ACC112 (cell line): Measurements from ENCODE around the gene TFG.

Experiments used
- H2AFZ ChIP-seq: fragments of 200-600 bp; sonication (generic); one replicate; pipeline ENCODE4 v1.6.0; 2017; ENCODE audit warnings: antibody characterized with exemption, low read length; ENCODE audit not compliant: unreplicated experiment
- H3K27ac ChIP-seq: fragments of 200-600 bp; sonication (generic); 2 replicates; pipeline ENCODE4 v1.5.1; 2014; ENCODE audit warnings: low read depth, mild to moderate bottlenecking, antibody characterized with exemption, low read length, moderate library complexity
- H3K27me3 ChIP-seq: fragments of 200-600 bp; sonication (generic); 2 replicates; pipeline ENCODE4 v1.6.1; 2014; ENCODE audit warnings: mild to moderate bottlenecking, antibody characterized with exemption, low read length, moderate library complexity, mixed read lengths; ENCODE audit not compliant: insufficient read depth
- H3K36me3 ChIP-seq: fragments of 200-600 bp; sonication (generic); 2 replicates; pipeline ENCODE4 v1.6.1; 2016; ENCODE audit warnings: mild to moderate bottlenecking, antibody characterized with exemption, low read length, moderate library complexity, mixed read lengths; ENCODE audit not compliant: insufficient read depth
- H3K4me1 ChIP-seq: fragments of 200-600 bp; sonication (generic); one replicate; pipeline ENCODE4 v1.6.1; 2016; ENCODE audit warnings: low read length, mixed read lengths; ENCODE audit not compliant: insufficient read depth, unreplicated experiment, control insufficient read depth
- H3K4me3 ChIP-seq: fragments of 200-600 bp; sonication (generic); 2 replicates; pipeline ENCODE4 v1.5.1; 2014; ENCODE audit warnings: mild to moderate bottlenecking, low read depth, low read length
- H3K79me2 ChIP-seq: fragments of 200-600 bp; sonication (generic); one replicate; pipeline ENCODE4 v1.6.0; 2016; ENCODE audit warnings: low read length; ENCODE audit not compliant: control insufficient read depth, unreplicated experiment, insufficient read depth

TFG gene

GRCh38 chr3:100706365-100706764, 2.9 kb upstream of the TFG start:
- Histone ChIP-seq H3K36me3 (peaks cover under 1% of the 10 kb centered on the region; the same call in 1 of the 2 replicates), H2AFZ (no peak overlapping the region), H3K27ac (no peak overlapping the region), H3K27me3 (no peaks in the 10 kb centered on the region), H3K4me1 (peaks cover 15% of the 10 kb centered on the region), H3K4me3 (no peak overlapping the region), H3K79me2 (peaks cover 16% of the 10 kb centered on the region)

GRCh38 chr3:100708644-100708988, 678 bp upstream of the TFG start:
- Histone ChIP-seq H3K27ac (peak overlapping the region; percentile 88), H2AFZ (peak overlapping the region; percentile 83), H3K79me2 (peaks cover 39% of the 10 kb centered on the region), H3K4me3 (peak overlapping the region; percentile 93), H3K4me1 (peaks cover 23% of the 10 kb centered on the region), H3K36me3 (peaks cover 18% of the 10 kb centered on the region), H3K27me3 (no peaks in the 10 kb centered on the region)

- H3K4me1 ChIP-seq = peaks cover 24% of the 10 kb centered on the region
Measured at GRCh38 chr3:100709842-100710260, 557 bp downstream of the TFG start.

GRCh38 chr3:100710261-100710968, 1.1 kb downstream of the TFG start:
- peaks cover 33% of the 10 kb centered on the region for H3K36me3 ChIP-seq
- H3K27me3 ChIP-seq = no peaks in the 10 kb centered on the region
- H3K79me2 ChIP-seq = peaks cover 57% of the 10 kb centered on the region
- no peak overlapping the region for H2AFZ ChIP-seq
- peak overlapping the region; percentile 93 for H3K4me3 ChIP-seq
- H3K27ac ChIP-seq = peak overlapping the region; percentile 88
- peaks cover 29% of the 10 kb centered on the region for H3K4me1 ChIP-seq

More at GRCh38 chr3:100709842-100710260, 557 bp downstream of the TFG start:
- H3K36me3 ChIP-seq = peaks cover 27% of the 10 kb centered on the region
- H3K4me3 ChIP-seq = peak overlapping the region; percentile 93
- peaks cover 51% of the 10 kb centered on the region for H3K79me2 ChIP-seq
- H3K27ac ChIP-seq = peak overlapping the region; percentile 88
- H2AFZ ChIP-seq = no peak overlapping the region
- no peaks in the 10 kb centered on the region for H3K27me3 ChIP-seq

GRCh38 chr3:100715176-100715575, 5.9 kb downstream of the TFG start:
- H3K27ac ChIP-seq = no peak overlapping the region
- H2AFZ ChIP-seq = no peak overlapping the region
- H3K4me3 ChIP-seq = no peak overlapping the region
- peaks cover 46% of the 10 kb centered on the region for H3K4me1 ChIP-seq
- H3K27me3 ChIP-seq = no peaks in the 10 kb centered on the region
- peaks cover 59% of the 10 kb centered on the region for H3K36me3 ChIP-seq
- H3K79me2 ChIP-seq = peaks cover 96% of the 10 kb centered on the region

GRCh38 chr3:100717063-100717462, 7.8 kb downstream of the TFG start:
- H3K27me3 ChIP-seq = no peaks in the 10 kb centered on the region
- H3K79me2 ChIP-seq = peaks cover 90% of the 10 kb centered on the region
- H3K4me1 ChIP-seq = peaks cover 33% of the 10 kb centered on the region
- no peak overlapping the region for H3K27ac ChIP-seq
- no peak overlapping the region for H2AFZ ChIP-seq
- H3K4me3 ChIP-seq = no peak overlapping the region
- H3K36me3 ChIP-seq = peaks cover 64% of the 10 kb centered on the region

- Histone ChIP-seq H3K27me3 (no peaks in the 10 kb centered on the region), H3K27ac (no peak overlapping the region), H2AFZ (no peak overlapping the region), H3K79me2 (peaks cover 90% of the 10 kb centered on the region), H3K4me3 (no peak overlapping the region), H3K36me3 (peaks cover 62% of the 10 kb centered on the region), H3K4me1 (peaks cover 26% of the 10 kb centered on the region)
Measured at GRCh38 chr3:100717637-100718487, 8.6 kb downstream of the TFG start.

- H3K4me1 ChIP-seq = peaks cover 23% of the 10 kb centered on the region
- peaks cover 57% of the 10 kb centered on the region for H3K36me3 ChIP-seq
- H3K27me3 ChIP-seq = no peaks in the 10 kb centered on the region
- no peak overlapping the region for H2AFZ ChIP-seq
- H3K79me2 ChIP-seq = peaks cover 82% of the 10 kb centered on the region
- H3K27ac ChIP-seq = no peak overlapping the region
- no peak overlapping the region for H3K4me3 ChIP-seq
Measured at GRCh38 chr3:100719136-100719535, 9.8 kb downstream of the TFG start.

- Histone ChIP-seq H2AFZ (no peak overlapping the region), H3K79me2 (peaks cover 74% of the 10 kb centered on the region), H3K27ac (no peak overlapping the region), H3K36me3 (peaks cover 47% of the 10 kb centered on the region), H3K27me3 (no peaks in the 10 kb centered on the region), H3K4me1 (peaks cover 17% of the 10 kb centered on the region), H3K4me3 (no peak overlapping the region)
Measured at GRCh38 chr3:100720426-100720825, 11.1 kb downstream of the TFG start.

GRCh38 chr3:100725935-100726513, 16.7 kb downstream of the TFG start:
- Histone ChIP-seq H3K27ac (no peak overlapping the region), H3K27me3 (no peaks in the 10 kb centered on the region), H3K4me3 (no peak overlapping the region), H3K4me1 (peaks cover 4% of the 10 kb centered on the region), H3K79me2 (peaks cover 68% of the 10 kb centered on the region), H2AFZ (no peak overlapping the region), H3K36me3 (peaks cover 49% of the 10 kb centered on the region)
